Sciatic nerve (tissue), 2 donors: ENCODE results near the gene CREB5. TPM values are rescaled to one million over a fixed set of nuclear protein-coding genes. Genes with fewer than 3 reads are reported as not detected.
A peak's percentile ranks its signal among the peaks of the same experiment; 100 is the strongest.

Experiments used
- ATAC-seq: fragments of 200-7000 bp; cut with Tn5 transposase; one replicate; pipeline ENCODE4 v1.9.1; 2020; ENCODE audit warnings: mild to moderate bottlenecking, moderate library complexity
- DNase-seq: peaks from one replicate; pipeline ENCODE4 v3.0.0-alpha.2; 2020; ENCODE audit warnings: low spot score
- intact Hi-C: fragments of 100-400 bp; cut with DNase I; formaldehyde crosslinking; loops from one replicate; pipeline ENCODE4 v1.14.2; 2022
- total RNA-seq: library from RNA; stranded (reverse); fragmentation: NEBNext Ultra II Directional; extraction: Animal tissue kit (Norgen Biotek cat#: 25700); gene quantifications from one replicate; pipeline ENCODE4 v1.2.1, GENCODE V29; 2021
- donor health status: DM: no; HTN: no; CAD: no.
- donor health status: DM: no; HTN: no; CAD: no.

The CREB5 gene
- 20.1 TPM for total RNA-seq

GRCh38 chr7:28411876-28412662 lies at the start of gene CREB5:
CREB5 (plus strand) TSS chr7:28412518; CDS start chr7:28412915, 397 bp downstream.
- intact Hi-C loops, result no loop called here
- ATAC-seq (no peak), DNase-seq (no peak)

GRCh38 chr7:28362812-28363211 lies 49.5 kb upstream of the CREB5 start:
- intact Hi-C loops, result no loop called here
- no peak for DNase-seq
- ATAC-seq, result no peak

DNA sequence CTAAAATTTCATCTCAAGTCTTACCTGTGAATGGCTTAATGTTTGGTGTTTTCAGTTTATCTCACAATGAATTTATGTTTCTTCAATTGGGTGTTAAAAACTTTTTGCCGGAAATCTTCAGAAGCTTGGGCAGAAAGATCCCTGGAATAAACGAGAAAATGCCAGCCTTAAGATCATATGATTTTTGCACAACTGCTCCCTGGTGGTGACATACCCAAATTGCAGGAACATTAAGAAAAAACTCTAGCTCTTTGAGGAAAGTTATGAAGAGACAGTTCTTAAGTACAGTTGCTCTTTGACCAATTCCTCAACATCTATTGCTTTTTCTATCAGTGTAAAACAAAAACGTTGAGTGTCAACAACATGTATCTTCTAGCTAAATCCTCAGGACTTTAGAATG lies 48.2 kb upstream of the CREB5 start:
- DNase-seq, result no peak
- intact Hi-C loops, result no loop called here
- ATAC-seq, result no peak

DNA sequence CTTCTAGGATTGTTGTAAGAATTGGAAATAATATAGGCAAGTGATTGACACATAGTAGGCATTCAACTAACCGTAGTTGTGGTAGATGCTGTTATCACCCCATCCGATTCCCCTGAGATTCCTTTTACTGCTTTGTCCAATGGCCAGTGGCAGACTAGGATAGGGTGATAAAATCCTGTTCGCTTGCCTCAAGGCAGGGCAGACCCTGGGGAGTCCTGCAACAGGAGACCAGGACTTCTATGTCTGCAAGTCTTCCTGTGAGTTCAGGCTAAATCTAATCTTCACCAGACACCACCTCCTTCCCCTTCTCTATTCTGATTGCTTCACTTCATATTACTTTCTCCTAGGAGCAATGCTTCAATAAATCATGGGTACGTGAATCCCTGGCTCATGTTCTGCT lies 42.8 kb upstream of the CREB5 start:
- no peak for ATAC-seq
- no peak for DNase-seq
- intact Hi-C loops, result no loop called here

GRCh38 chr7:28371846-28372245 lies 40.5 kb upstream of the CREB5 start:
- intact Hi-C loops, result no loop called here
- DNase-seq (no peak), ATAC-seq (no peak)

GRCh38 chr7:28373990-28374389 lies 38.3 kb upstream of the CREB5 start:
- no peak for DNase-seq
- intact Hi-C loops, result no loop called here
- ATAC-seq, result no peak

- ATAC-seq (no peak), DNase-seq (no peak)
- intact Hi-C loops, result no loop called here
These were observed 36.6 kb upstream of the CREB5 start for GRCh38 chr7:28375729-28376128.

DNA sequence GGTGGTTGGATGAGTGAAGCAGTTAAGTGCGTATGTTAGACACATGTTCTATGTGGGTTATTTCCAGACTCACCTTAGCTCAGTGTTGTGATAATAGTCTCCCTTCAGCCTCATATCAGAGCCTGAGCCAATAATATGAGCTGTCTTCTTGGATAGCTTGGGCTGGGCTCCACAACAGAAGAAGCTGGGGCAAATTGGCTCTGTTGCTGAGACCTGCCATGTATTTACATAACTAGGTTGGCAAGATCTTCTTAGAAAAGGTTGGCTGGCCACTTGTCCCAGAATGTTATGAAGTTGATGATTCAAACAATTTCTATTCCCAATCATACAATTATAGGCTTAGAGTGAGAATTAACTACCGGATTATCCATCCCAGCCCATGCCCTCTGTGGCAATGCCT lies 35.7 kb upstream of the CREB5 start:
- intact Hi-C loops, result no loop called here
- ATAC-seq (no peak), DNase-seq (no peak)

DNA sequence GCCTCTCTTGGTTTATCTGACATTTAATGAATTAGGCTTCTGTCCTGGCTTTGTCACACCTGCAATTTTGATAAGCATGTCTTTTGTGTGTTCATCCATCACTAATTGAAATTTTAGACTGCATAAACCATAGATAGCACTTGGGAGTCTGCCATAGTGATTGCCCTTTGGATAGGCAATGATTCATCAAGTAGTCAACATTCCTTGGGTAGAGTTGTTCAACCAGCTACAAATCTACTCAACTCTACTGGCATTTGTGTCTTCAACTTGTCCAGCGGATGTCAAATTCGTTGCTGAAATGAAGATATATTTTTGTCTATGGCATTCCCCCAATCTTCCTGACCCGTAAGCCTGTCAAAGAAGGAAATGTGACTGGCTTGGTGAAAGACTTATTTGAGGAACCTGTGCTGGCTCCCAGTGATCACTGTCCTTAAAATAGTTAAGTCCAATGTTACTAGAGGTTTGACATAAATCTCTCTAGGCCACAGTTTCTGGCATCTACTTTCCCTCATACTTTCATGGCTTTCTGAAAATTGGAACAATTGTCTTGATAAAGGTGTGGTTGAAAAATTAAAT lies 33.7 kb upstream of the CREB5 start:
- no peak for ATAC-seq
- intact Hi-C loops, result no loop called here
- no peak for DNase-seq

DNA sequence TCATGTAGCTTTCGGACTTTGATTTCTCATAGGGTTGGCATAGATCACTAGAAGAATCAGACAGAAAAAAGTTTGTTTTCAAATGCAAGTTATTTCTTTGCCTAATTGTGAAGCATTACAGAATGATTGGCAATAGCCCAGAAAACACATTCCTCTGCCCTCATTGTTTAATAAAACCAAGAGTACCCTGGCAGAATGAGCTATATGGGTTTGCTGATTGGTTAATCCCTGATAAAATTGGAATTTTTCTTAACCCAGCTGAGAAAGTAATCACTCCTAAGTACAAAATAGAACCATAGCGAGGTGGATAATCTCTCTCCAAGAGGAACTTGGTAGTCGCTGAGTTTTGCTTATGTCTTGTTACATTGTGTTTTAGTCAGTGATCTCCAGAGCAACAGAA lies 30.9 kb upstream of the CREB5 start:
- intact Hi-C loops, result loop anchor here (10.0 kb wide), 1 partner anchor 473 kb away; no protein-coding TSS in a partner anchor
- no peak for DNase-seq
- no peak for ATAC-seq

- ATAC-seq, result no peak
- DNase-seq, result no peak
- intact Hi-C loops, result loop anchor here (10.0 kb wide), 1 partner anchor 473 kb away; no protein-coding TSS in a partner anchor
These were observed 30.2 kb upstream of the CREB5 start for GRCh38 chr7:28382144-28382543.

DNA sequence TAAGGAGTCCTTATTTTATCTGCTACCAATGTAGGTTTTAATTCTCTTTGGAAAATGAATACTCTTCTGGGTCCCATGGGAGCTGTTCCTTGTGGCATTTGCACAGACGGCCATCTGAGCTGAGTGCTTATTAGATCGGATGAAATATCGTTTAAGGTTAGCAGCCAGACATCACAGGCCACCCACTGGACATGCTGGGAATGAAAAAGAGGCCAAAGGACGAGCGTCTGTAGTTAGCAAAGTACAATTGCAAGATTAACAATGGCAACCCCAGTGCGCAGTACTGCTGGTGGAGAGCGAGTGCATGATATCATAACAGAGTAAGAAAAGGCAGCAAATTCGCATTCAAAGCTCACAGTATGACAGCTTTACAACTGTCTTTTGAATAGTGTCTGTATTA lies 28.3 kb upstream of the CREB5 start:
- no peak for DNase-seq
- no peak for ATAC-seq
- intact Hi-C loops, result loop anchor here (10.0 kb wide), 1 partner anchor 471 kb away; no protein-coding TSS in a partner anchor

DNA sequence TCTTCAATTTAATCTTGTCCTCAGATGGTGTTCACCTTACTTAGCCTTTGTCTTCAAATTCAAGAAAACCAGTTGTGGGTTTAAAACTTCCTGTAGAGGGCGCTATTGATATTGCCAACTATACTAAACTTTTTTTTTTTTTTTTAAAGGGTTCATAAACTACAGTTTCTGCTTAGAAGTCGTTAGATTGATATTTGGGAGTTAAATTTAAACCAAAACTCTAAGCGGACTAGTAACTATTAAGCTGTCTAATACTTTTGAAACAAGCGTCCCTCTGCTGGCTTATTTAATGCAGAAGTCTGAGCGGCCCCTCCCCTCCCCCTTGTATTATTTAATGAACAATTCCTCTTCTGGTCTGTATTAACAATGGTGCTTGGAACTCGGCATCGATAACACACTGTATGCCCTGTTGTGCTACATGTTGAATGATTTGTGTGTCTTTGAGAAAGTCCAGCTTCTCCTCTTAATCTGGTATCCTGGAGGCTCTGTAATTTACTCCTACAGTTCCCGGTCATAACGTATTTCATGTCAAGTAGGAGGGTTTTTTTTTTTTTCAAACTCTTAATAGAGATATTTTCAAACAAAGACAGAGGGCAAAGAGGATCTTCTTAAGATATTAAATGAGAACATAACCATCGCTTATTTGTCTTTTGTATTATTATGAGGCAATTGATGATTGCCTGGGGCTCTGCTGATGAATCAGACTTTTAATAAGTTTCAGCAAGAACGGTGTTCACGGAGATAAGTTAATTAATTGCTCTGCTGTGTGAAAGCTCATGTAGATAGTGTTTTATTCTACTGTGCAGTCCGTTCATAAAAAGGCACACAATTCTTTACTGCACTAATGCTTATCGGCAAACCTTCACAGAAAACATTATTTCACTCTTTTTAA lies 22.6 kb upstream of the CREB5 start:
- ATAC-seq (peak; percentile 73), DNase-seq (no peak)
- intact Hi-C loops, result loop anchor here (10.0 kb wide), 1 partner anchor 465 kb away; no protein-coding TSS in a partner anchor

DNA sequence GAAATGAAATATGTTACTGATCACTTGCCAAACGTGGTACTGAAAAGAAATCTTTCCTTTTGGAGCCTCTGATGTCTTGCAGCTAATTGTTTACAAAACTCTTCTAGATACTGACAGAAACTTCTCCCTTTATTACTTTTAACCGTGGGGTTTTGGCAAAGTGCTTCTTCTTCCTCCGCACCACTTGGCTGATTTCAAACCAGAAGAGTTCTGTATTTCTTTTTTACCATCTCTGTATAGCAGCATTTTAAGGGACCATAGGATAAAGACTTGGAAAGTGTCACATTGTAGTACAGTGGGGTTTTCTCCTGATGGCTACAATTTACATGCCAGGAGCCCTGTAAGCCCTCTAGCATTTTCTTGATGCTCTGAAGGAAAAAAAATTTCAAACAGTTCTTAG lies 21.9 kb upstream of the CREB5 start:
- intact Hi-C loops, result no loop called here
- ATAC-seq (peak; percentile 36), DNase-seq (no peak)

DNA sequence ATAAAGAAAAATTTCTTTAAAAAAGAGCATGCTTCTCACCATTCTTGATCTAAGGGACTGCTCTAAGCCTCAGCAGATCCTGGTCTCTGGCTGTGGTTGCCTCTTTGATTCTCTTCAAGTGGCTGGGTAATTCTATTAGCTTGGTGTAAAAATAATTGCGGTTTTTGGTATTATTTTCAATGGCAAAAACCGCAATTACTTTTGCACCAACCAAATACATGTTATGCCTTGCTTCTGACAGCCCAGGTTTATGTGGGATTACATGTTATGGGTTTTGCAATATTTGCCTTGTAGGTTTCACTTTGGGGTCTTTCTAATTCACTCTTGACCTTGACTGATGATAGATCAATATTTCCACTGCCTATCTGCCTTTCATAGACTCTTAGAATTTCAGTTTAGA lies 20.0 kb upstream of the CREB5 start:
- intact Hi-C loops, result no loop called here
- ATAC-seq (no peak), DNase-seq (no peak)

DNA sequence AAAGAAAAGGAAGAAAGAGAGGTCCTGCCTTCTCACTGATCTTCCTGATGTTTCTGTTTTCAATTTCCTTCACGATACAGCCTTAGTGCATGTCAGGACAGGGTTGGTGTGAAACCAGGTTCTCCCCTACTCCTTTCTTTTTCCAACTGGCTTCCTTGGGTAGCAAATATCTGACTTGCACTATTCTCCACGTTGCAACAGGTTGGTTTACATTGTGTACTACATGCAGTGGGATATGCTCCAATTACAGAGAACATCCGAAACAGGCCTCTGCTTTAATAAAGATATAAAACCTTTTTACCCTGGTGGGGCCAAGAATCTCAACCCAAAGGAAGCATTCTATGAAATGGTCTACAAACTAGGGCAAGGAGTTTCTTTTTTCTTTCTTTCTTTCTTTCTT lies 16.9 kb upstream of the CREB5 start:
- no peak for ATAC-seq
- DNase-seq, result no peak
- intact Hi-C loops, result no loop called here

DNA sequence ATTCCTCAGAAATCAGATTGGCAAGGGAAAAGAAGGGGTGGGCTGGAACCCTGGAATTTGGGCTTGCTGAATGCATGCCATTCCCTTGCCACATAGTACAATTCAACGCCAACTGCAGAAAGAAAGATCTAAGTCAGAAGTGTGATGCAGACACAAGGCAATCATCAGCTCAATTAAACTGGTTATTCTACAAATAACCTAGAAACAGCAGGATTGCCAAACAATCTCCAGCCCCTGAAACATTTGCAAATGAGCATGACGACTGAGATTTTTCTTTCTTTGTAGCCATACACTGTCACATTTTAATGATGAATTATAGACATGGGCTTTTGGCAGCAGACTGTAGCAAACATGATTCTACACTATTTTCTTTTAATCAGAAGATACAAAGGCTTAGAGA lies 16.5 kb upstream of the CREB5 start:
- ATAC-seq (no peak), DNase-seq (no peak)
- intact Hi-C loops, result no loop called here

DNA sequence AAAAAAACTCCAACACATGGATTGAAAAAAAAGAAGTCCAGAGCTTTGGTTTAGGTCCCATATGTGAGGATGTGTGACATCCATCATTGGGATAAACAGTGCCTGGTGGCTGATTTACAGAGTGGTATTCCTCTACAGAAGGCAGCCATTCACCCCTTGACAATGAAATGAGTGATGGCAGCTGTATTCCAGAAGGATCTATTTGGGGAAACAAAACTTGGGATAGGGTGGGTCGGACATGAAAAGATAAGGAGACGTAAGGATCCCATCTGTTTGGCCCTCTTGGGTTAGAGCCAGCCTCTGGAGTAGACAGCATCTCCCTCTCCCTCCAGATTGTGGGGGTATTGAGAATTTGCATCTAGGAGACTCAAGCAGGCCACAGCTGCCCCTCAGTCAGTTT lies 15.2 kb upstream of the CREB5 start:
- intact Hi-C loops, result no loop called here
- ATAC-seq (no peak), DNase-seq (no peak)

- ATAC-seq (no peak), DNase-seq (no peak)
- intact Hi-C loops, result no loop called here
These were observed 11.4 kb upstream of the CREB5 start for GRCh38 chr7:28400838-28401360.
